ENCODE results near the gene ANKS3.

GRCh38 chr16:4750896-4751295, 16.8 kb upstream of the ANKS3 start:
- TF ChIP-seq, protein P1, sequence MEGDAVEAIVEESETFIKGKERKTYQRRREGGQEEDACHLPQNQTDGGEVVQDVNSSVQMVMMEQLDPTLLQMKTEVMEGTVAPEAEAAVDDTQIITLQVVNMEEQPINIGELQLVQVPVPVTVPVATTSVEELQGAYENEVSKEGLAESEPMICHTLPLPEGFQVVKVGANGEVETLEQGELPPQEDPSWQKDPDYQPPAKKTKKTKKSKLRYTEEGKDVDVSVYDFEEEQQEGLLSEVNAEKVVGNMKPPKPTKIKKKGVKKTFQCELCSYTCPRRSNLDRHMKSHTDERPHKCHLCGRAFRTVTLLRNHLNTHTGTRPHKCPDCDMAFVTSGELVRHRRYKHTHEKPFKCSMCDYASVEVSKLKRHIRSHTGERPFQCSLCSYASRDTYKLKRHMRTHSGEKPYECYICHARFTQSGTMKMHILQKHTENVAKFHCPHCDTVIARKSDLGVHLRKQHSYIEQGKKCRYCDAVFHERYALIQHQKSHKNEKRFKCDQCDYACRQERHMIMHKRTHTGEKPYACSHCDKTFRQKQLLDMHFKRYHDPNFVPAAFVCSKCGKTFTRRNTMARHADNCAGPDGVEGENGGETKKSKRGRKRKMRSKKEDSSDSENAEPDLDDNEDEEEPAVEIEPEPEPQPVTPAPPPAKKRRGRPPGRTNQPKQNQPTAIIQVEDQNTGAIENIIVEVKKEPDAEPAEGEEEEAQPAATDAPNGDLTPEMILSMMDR (IDR thresholded peaks at IDR 0.05): no peak
- no peak for TF ChIP-seq POLR2A (IDR thresholded peaks at IDR 0.05)
